Loucy (cell line): ENCODE measurements around the gene RAD51B.
A peak's percentile ranks its signal among the peaks of the same experiment; 100 is the strongest.
"Not testable (repeated sequence)": the region's sequence is repeated elsewhere in the genome, so short reads cannot be mapped to it uniquely, and the experiment has no call there.

Source experiments
- H2AFZ ChIP-seq: fragments of 200-600 bp; sonication (generic); 2 replicates; pipeline ENCODE4 v1.6.0; 2016; ENCODE audit warnings: antibody characterized with exemption, mild to moderate bottlenecking, low read length, moderate library complexity
- H3F3A ChIP-seq: fragments of 200-600 bp; 2 replicates; pipeline ENCODE4 v1.6.0; 2016; ENCODE audit warnings: antibody characterized with exemption, low read depth, mild to moderate bottlenecking
- H3K27me3 ChIP-seq: fragments of 200-600 bp; sonication (generic); 2 replicates; pipeline ENCODE4 v1.6.1; 2014; ENCODE audit warnings: low read length, mild to moderate bottlenecking; ENCODE audit not compliant: insufficient read depth, poor library complexity, severe bottlenecking
- H3K36me3 ChIP-seq: fragments of 200-600 bp; sonication (generic); 2 replicates; pipeline ENCODE4 v1.6.1; 2016; ENCODE audit warnings: low read length; ENCODE audit not compliant: insufficient read depth
- H3K4me1 ChIP-seq: fragments of 200-600 bp; sonication (generic); 2 replicates; pipeline ENCODE4 v1.5.1; 2014; ENCODE audit warnings: low read length, mild to moderate bottlenecking; ENCODE audit not compliant: insufficient read depth, poor library complexity, severe bottlenecking
- H3K4me2 ChIP-seq: fragments of 200-600 bp; sonication (generic); 2 replicates; pipeline ENCODE4 v1.6.0; 2014; ENCODE audit warnings: antibody characterized with exemption, low read length, low read depth, mild to moderate bottlenecking; ENCODE audit not compliant: poor library complexity, severe bottlenecking
- H3K4me3 ChIP-seq: fragments of 200-600 bp; sonication (generic); 2 replicates; pipeline ENCODE4 v1.5.1; 2014; ENCODE audit warnings: low read length, mild to moderate bottlenecking, mixed read lengths; ENCODE audit not compliant: poor library complexity, severe bottlenecking
- H3K79me2 ChIP-seq: fragments of 200-600 bp; sonication (generic); 2 replicates; pipeline ENCODE4 v1.6.1; 2014; ENCODE audit warnings: low read length; ENCODE audit not compliant: insufficient read depth
- H3K9ac ChIP-seq: fragments of 200-600 bp; sonication (generic); 2 replicates; pipeline ENCODE4 v1.6.0; 2014; ENCODE audit warnings: mild to moderate bottlenecking, low read depth, low read length, moderate library complexity; ENCODE audit not compliant: poor library complexity, severe bottlenecking
- H3K9me2 ChIP-seq: fragments of 200-600 bp; sonication (generic); replicated peaks from 2 replicates; pipeline ENCODE4 v1.6.1; 2016; ENCODE audit warnings: low read depth, low read length, mixed read lengths
- H3K9me3 ChIP-seq: fragments of 200-600 bp; sonication (generic); 2 replicates; pipeline ENCODE4 v1.6.1; 2014; ENCODE audit warnings: mild to moderate bottlenecking, antibody characterized with exemption, low read length, low read depth; ENCODE audit not compliant: insufficient read depth
- H4K20me1 ChIP-seq: fragments of 200-600 bp; sonication (generic); 2 replicates; pipeline ENCODE4 v1.6.0; 2014; ENCODE audit warnings: antibody characterized with exemption, low read length, mild to moderate bottlenecking; ENCODE audit not compliant: insufficient read depth, poor library complexity, severe bottlenecking
- CTCF ChIP-seq: fragments of 200-600 bp; sonication (generic); conservative IDR thresholded peaks from 2 replicates; pipeline ENCODE4 v1.5.1; 2014; ENCODE audit warnings: mild to moderate bottlenecking, antibody characterized with exemption, low read length
- EZH2phosphoT487 ChIP-seq: fragments of 200-600 bp; IDR thresholded peaks from 2 replicates; pipeline ENCODE4 v1.6.1; 2018; ENCODE audit warnings: antibody characterized with exemption, mild to moderate bottlenecking, moderate library complexity, borderline replicate concordance

RAD51B gene

DNA sequence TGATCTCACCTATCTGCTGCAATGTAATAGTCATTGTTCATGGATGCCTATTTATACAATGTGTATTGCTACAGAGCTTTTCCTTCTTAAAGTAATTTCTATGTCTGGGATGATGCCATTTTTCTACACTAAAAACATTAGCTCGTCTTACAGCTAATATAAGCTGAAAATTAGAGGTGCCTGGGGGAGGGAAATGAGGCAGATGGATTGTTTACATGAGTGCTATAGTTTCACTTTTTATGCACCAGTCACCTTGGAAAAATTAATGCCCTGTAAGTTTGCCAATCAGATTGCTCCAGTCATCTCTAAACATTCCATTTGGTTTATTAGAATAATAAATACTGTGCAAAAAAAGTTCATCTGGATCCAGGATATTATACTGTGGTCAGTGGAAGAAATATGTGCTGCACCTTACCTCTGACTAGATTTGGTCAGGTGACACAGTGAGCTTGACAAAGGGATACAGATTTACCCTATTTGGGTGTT lies 436.2 kb downstream of the RAD51B start:
- peak overlapping the region; percentile 15 for H3K4me2 ChIP-seq
- H3K9me2 ChIP-seq = no peaks in the 10 kb centered on the region
- H3K9ac ChIP-seq = no peak overlapping the region
- no peak for TF ChIP-seq EZH2phosphoT487
- TF ChIP-seq CTCF = no peak
- H3K4me3 ChIP-seq = no peak overlapping the region
- no peaks in the 10 kb centered on the region for H3F3A ChIP-seq
- no peaks in the 10 kb centered on the region for H4K20me1 ChIP-seq
- no peaks in the 10 kb centered on the region for H3K36me3 ChIP-seq
- no peaks in the 10 kb centered on the region for H3K27me3 ChIP-seq
- no peak overlapping the region for H2AFZ ChIP-seq
- no peaks in the 10 kb centered on the region for H3K9me3 ChIP-seq
- no peaks in the 10 kb centered on the region for H3K79me2 ChIP-seq
- H3K4me1 ChIP-seq = peaks cover 45% of the 10 kb centered on the region

GRCh38 chr14:68257969-68258368 lies 438.4 kb downstream of the RAD51B start:
- H3K36me3 ChIP-seq = no peaks in the 10 kb centered on the region

GRCh38 chr14:68258995-68259394 lies 439.4 kb downstream of the RAD51B start:
- H3K9ac ChIP-seq, H3K9me3 ChIP-seq, H3K36me3 ChIP-seq, H3K4me3 ChIP-seq, H3K27me3 ChIP-seq, H4K20me1 ChIP-seq, H3K79me2 ChIP-seq, H3K9me2 ChIP-seq, H3F3A ChIP-seq, H3K4me2 ChIP-seq, H2AFZ ChIP-seq: not testable (repeated sequence)
- H3K4me1 ChIP-seq = peaks cover 42% of the 10 kb centered on the region

More at GRCh38 chr14:68257969-68258368, 438.4 kb downstream of the RAD51B start:
- Histone ChIP-seq H3K4me2 (no peak overlapping the region), H3K4me1 (peaks cover 44% of the 10 kb centered on the region), H2AFZ (no peak overlapping the region), H3K9me2 (no peaks in the 10 kb centered on the region), H3K9ac (no peak overlapping the region), H4K20me1 (no peaks in the 10 kb centered on the region), H3K27me3 (no peaks in the 10 kb centered on the region), H3F3A (no peaks in the 10 kb centered on the region), H3K9me3 (no peaks in the 10 kb centered on the region), H3K4me3 (no peak overlapping the region), H3K79me2 (no peaks in the 10 kb centered on the region)
- TF ChIP-seq EZH2phosphoT487 = no peak
- TF ChIP-seq CTCF = no peak

GRCh38 chr14:68260121-68260520 lies 440.5 kb downstream of the RAD51B start:
- H3K9me2 ChIP-seq = no peaks in the 10 kb centered on the region
- TF ChIP-seq EZH2phosphoT487 (no peak), CTCF (no peak)
- H3K4me2 ChIP-seq = no peak overlapping the region
- H3F3A ChIP-seq = no peaks in the 10 kb centered on the region
- no peaks in the 10 kb centered on the region for H3K79me2 ChIP-seq
- H3K9ac ChIP-seq = no peak overlapping the region
- H3K36me3 ChIP-seq = no peaks in the 10 kb centered on the region
- H2AFZ ChIP-seq = no peak overlapping the region
- H4K20me1 ChIP-seq = no peaks in the 10 kb centered on the region
- no peaks in the 10 kb centered on the region for H3K27me3 ChIP-seq
- H3K4me3 ChIP-seq = no peak overlapping the region
- peaks cover 33% of the 10 kb centered on the region for H3K4me1 ChIP-seq
- no peaks in the 10 kb centered on the region for H3K9me3 ChIP-seq
